Upper lobe of right lung (tissue), 1 donor: Measurements from ENCODE around the gene NGRN. TPM values are rescaled to one million over a fixed set of nuclear protein-coding genes. Genes with fewer than 3 reads are reported as not detected.

Source experiments
- ATAC-seq: fragments of 200-7000 bp; cut with Tn5 transposase; one replicate; pipeline ENCODE4 v1.9.1; 2020; ENCODE audit warnings: mild to moderate bottlenecking, moderate library complexity
- DNase-seq: peaks from one replicate; pipeline ENCODE4 v3.0.0-alpha.2; 2020
- H3K27ac ChIP-seq: fragments of 200-600 bp; one replicate; pipeline ENCODE4 v1.8.0; 2022
- H3K27me3 ChIP-seq: fragments of 200-600 bp; one replicate; pipeline ENCODE4 v1.8.0; 2022; ENCODE audit warnings: mild to moderate bottlenecking
- H3K36me3 ChIP-seq: fragments of 200-600 bp; one replicate; pipeline ENCODE4 v1.8.0; 2022
- H3K4me1 ChIP-seq: fragments of 200-600 bp; one replicate; pipeline ENCODE4 v1.8.0; 2022
- H3K4me3 ChIP-seq: fragments of 200-600 bp; one replicate; pipeline ENCODE4 v1.8.0; 2022; ENCODE audit warnings: mild to moderate bottlenecking
- H3K9me3 ChIP-seq: fragments of 200-600 bp; one replicate; pipeline ENCODE4 v1.8.0; 2022
- intact Hi-C: fragments of 100-400 bp; cut with DNase I; formaldehyde crosslinking; loops from one replicate; pipeline ENCODE4 v1.11.0; 2022
- long read RNA-seq: library from polyadenylated mRNA; unstranded; transcript quantifications from one replicate; pipeline ENCODE4 v2.0.0, GENCODE V29; 2021
- total RNA-seq: library from RNA; stranded (reverse); fragmentation: NEBNext Ultra II Directional; extraction: Animal tissue kit (Norgen Biotek cat#: 25700); gene quantifications from one replicate; pipeline ENCODE4 v1.2.1, GENCODE V29; 2021
- TF ChIP-seq, protein P1 (sequence below): fragments of 200-600 bp; IDR thresholded peaks from one replicate; pipeline ENCODE4 v1.8.0; 2022; ENCODE audit warnings: antibody characterized with exemption
- donor health status: DM: no; HTN: yes; CAD: no; lungs with severe emphysema.

NGRN gene, protein sequence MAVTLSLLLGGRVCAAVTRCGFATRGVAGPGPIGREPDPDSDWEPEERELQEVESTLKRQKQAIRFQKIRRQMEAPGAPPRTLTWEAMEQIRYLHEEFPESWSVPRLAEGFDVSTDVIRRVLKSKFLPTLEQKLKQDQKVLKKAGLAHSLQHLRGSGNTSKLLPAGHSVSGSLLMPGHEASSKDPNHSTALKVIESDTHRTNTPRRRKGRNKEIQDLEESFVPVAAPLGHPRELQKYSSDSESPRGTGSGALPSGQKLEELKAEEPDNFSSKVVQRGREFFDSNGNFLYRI
- total RNA-seq = 75.0 TPM
- long read RNA-seq, full-length matches to known transcripts = 224 of 225 reads
- long read RNA-seq, partial matches to known transcripts = 1 of 225 reads
- long read RNA-seq, other reads (novel, unspliced or antisense) = 0 of 225 reads

DNA sequence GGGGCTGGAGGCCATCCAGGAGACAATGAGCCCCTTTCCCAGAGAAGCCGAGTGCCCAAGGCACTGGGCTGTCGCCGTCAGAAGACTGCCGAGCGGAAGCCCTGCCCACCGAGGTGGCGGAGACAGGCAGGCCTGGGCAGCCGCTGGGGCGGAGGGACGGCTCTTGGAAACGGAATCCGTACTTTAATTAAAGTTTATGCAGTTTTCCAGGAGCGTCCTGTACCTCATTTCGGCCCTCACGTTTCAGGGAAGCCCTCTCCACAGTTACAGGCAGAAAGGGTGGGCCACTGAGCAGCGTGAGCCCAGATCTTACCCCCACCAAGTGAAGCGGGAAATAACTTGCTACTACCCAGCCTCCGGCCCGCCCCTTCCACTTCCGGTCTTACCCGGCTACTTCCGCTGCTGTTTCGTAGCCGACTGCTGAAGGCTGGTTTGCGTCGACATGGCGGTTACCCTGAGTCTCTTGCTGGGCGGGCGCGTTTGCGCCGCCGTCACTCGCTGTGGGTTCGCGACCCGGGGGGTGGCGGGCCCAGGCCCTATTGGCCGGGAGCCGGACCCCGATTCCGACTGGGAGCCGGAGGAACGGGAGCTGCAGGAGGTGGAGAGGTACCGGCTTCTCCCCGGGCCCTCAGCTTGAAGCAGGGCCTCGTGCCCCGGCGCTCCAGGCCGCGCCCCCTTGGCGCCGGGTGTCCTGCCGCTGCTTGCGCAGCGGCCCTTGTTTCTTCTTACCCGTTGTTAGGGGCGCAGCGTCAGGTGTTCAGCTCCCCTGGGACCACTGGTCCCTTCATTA lies at the start of gene NGRN:
Gene NGRN (plus strand): TSS at position 402 of the 790 bp plus-strand sequence. CDS start 41 bp downstream, at position 443.
- Histone ChIP-seq H3K9me3 (no peaks in the 10 kb centered on the region), H3K4me1 (peaks cover 42% of the 10 kb centered on the region), H3K36me3 (peaks cover 28% of the 10 kb centered on the region), H3K4me3 (peak within 1 kb of the TSS; percentile 92), H3K27me3 (no peaks in the 10 kb centered on the region), H3K27ac (peak within 1 kb of the TSS; percentile 94)
- DNase-seq = peak; percentile 97
- ATAC-seq = peak; percentile 96
- intact Hi-C loops = no loop called here
- TF ChIP-seq, protein P1, sequence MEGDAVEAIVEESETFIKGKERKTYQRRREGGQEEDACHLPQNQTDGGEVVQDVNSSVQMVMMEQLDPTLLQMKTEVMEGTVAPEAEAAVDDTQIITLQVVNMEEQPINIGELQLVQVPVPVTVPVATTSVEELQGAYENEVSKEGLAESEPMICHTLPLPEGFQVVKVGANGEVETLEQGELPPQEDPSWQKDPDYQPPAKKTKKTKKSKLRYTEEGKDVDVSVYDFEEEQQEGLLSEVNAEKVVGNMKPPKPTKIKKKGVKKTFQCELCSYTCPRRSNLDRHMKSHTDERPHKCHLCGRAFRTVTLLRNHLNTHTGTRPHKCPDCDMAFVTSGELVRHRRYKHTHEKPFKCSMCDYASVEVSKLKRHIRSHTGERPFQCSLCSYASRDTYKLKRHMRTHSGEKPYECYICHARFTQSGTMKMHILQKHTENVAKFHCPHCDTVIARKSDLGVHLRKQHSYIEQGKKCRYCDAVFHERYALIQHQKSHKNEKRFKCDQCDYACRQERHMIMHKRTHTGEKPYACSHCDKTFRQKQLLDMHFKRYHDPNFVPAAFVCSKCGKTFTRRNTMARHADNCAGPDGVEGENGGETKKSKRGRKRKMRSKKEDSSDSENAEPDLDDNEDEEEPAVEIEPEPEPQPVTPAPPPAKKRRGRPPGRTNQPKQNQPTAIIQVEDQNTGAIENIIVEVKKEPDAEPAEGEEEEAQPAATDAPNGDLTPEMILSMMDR = no peak

DNA sequence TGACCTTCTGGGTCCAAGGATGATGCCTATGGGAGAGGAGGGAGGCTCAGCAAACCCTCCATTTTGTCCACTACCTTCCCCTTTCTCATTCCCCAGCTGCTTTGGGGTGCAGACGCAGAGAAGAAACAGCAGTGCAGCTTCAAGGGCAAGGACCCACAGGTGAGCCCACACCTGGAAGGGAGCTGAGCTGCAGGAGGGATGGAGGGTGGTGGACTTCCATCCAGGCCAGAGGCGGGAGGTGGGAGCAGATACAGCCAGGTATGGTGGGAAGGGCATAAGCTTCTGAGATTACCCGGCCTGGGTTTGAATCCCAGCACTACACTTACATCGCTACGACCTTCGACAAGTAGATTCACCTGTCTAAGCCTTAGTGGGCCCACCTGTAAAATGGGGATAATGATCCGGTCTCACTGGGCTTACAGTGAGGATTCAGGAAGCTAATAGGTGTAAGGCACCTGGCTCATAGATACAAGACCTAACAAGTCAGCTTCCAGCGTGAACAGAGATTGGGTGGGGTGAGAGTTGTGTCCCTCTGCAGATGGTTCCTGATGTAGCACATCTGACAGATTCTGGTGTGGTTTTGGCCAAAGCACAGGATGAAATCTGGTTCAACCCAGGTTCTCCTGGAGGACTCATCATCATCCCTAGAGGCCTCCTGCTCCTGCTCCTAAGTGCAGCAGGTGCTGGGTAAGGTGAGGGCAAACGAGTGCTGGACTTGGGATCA lies 47.6 kb upstream of the NGRN start:
- peaks cover 4% of the 10 kb centered on the region for H3K4me1 ChIP-seq
- H3K4me3 ChIP-seq = no peak overlapping the region
- H3K36me3 ChIP-seq = peaks cover 11% of the 10 kb centered on the region
- H3K9me3 ChIP-seq = no peaks in the 10 kb centered on the region
- no peak overlapping the region for H3K27ac ChIP-seq
- intact Hi-C loops = no loop called here
- TF ChIP-seq, protein P1 = no peak
- ATAC-seq (no peak), DNase-seq (no peak)
- H3K27me3 ChIP-seq = no peaks in the 10 kb centered on the region

DNA sequence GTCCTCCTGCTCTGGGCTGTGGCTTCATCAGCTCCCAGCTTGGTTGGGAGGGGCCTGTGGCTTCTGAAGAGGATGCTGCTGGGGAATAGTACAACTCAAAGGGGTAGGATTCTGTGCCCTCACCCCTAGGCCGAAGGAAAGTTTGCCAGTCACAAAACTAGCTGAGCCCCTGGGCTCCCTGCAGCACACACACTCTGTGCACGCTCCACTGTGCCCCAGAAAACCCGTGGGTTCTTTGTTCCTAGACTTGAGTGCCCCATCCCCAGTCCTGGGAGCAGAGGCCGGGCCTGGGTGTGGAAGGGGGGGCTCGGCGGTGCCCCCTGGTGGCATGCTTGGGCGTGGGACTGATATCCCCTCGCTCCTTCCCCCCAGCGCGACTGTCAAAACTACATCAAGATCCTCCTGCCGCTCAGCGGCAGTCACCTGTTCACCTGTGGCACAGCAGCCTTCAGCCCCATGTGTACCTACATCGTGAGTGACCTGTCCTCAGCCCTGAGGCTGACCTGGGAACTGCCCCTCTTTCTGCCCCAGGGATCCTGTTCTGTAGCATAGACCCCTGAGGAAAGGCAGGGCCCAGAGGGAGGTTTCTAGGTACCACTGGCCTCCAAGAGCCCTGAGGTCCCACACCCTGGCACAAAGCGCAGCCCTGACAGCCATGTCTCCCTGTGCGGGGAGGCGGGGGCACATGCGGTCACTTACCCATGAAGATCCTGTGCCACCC lies 45.9 kb upstream of the NGRN start:
- intact Hi-C loops = no loop called here
- Histone ChIP-seq H3K27me3 (no peaks in the 10 kb centered on the region), H3K4me3 (no peak overlapping the region), H3K9me3 (no peaks in the 10 kb centered on the region), H3K4me1 (peaks cover 4% of the 10 kb centered on the region), H3K27ac (no peak overlapping the region), H3K36me3 (peaks cover 29% of the 10 kb centered on the region)
- ATAC-seq (peak; percentile 72), DNase-seq (no peak)
- TF ChIP-seq, protein P1 = peak; percentile 72

DNA sequence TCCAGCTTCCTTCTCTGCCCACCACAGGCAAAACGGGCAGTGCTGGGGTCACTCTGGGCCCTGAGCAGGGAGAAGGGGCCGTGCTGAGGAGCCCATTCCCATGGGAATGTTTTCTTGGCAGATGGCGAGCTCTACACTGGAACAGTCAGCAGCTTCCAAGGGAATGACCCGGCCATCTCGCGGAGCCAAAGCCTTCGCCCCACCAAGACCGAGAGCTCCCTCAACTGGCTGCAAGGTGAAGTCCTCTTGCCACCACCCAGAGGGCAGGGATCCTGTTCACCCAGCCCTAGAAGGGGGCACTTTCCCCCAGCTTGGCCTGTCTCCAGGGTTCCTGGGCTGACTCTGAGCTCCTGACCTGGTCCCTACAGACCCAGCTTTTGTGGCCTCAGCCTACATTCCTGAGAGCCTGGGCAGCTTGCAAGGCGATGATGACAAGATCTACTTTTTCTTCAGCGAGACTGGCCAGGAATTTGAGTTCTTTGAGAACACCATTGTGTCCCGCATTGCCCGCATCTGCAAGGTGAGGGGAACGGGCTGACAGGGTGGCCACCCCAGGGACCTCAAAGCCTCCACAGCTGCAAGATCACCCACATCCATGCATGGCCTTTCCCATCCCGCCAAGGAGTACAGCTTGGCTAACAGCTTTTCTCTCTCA lies 44.1 kb upstream of the NGRN start:
- Histone ChIP-seq H3K4me3 (no peak overlapping the region), H3K9me3 (no peaks in the 10 kb centered on the region), H3K36me3 (peaks cover 47% of the 10 kb centered on the region), H3K27me3 (no peaks in the 10 kb centered on the region), H3K4me1 (peaks cover 10% of the 10 kb centered on the region), H3K27ac (no peak overlapping the region)
- intact Hi-C loops = no loop called here
- TF ChIP-seq, protein P1 = peak; percentile 68
- ATAC-seq (peak; percentile 86), DNase-seq (peak; percentile 82)
